Colonic mucosa (tissue), 4 donors: ENCODE data around the gene OPCML. TPM values are rescaled to one million over a fixed set of nuclear protein-coding genes. Genes with fewer than 3 reads are reported as not detected.

Source experiments
- DNase-seq: peaks from one replicate; pipeline ENCODE4 v3.0.0-alpha.2; 2020
- H3K27ac ChIP-seq: fragments of 200-600 bp; one replicate; pipeline ENCODE4 v1.8.0; 2021
- H3K27me3 ChIP-seq: fragments of 200-600 bp; one replicate; pipeline ENCODE4 v1.8.0; 2021
- H3K36me3 ChIP-seq: fragments of 200-600 bp; one replicate; pipeline ENCODE4 v1.8.0; 2021
- H3K4me1 ChIP-seq: fragments of 200-600 bp; one replicate; pipeline ENCODE4 v1.8.0; 2021; ENCODE audit warnings: mild to moderate bottlenecking
- H3K4me3 ChIP-seq: fragments of 200-600 bp; one replicate; pipeline ENCODE4 v1.8.0; 2021
- H3K9ac ChIP-seq, 2 donors: one replicate each; pipeline ENCODE4 v1.7.0; 2013; ENCODE audit warnings: control low read depth in 2 of 2, low read depth in 2 of 2, low read length in 2 of 2
- H3K9me3 ChIP-seq: fragments of 200-600 bp; one replicate; pipeline ENCODE4 v1.8.0; 2021
- intact Hi-C: fragments of 100-400 bp; cut with DNase I; formaldehyde crosslinking; loops from one replicate; pipeline ENCODE4 v1.14.1; 2022
- total RNA-seq, 2 donors: library from RNA; stranded (reverse); fragmentation: NEBNext Ultra II Directional in 1 of 2; extraction: Animal tissue kit (Norgen Biotek cat#: 25700) in 1 of 2; gene quantifications; one replicate each; pipeline ENCODE4 v1.2.1, GENCODE V29; 2021
- TF ChIP-seq, protein P1 (sequence below): fragments of 200-600 bp; IDR thresholded peaks from one replicate; pipeline ENCODE4 v1.8.0; 2022; ENCODE audit warnings: antibody characterized with exemption, mild to moderate bottlenecking
- donor health status: healthy.
- donor health status: DM: no; HTN: no; CAD: no.
- donor health status: DM: no; HTN: no; CAD: no.

Gene OPCML
- total RNA-seq, 2 donors from 2014 or later = 0.08 TPM; not detected in 1

DNA sequence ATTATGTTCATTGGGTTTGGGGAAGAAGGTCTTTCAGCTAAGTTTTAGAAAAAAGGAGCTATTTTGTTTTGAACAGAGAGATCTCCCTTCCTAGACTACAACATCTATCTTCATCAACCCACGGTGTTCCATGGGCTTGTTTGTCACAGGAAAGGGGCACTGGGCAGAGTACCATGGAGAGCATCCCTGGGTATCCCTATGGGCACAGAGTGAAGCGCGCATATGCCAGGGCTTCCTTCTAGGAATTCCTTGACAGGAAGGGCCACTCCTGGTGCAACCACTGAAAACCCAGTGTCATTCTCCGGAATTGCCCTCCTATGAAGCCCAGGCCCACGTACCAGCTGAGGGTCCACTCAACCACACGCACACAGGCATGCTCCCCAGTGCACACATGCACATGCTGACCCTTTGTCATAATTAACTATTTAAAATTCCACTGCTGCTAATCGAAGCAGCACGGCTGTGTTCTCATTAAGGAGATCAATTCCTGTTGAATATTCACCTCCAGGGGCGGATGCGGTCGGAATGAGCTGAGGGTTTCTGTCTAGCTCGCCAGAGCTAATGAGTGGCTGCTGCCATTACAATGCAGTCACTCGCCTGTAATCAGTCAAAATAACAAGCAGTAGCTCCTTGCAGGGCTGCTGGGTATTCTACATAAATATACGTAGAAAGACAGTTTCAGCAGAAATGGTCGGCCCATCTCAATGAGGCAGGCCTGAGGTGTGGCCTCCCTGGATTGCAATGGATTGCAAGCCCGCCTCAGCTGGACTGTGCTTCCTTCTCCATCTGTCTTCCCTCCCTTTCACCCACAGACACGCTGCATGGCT, 512.5 kb downstream of the OPCML start:
- intact Hi-C loops = no loop called here
- Histone ChIP-seq H3K27me3 (no peaks in the 10 kb centered on the region), H3K9me3 (no peaks in the 10 kb centered on the region), H3K9ac (no peak overlapping the region), H3K27ac (no peak overlapping the region), H3K4me3 (no peak overlapping the region), H3K4me1 (no peaks in the 10 kb centered on the region), H3K36me3 (no peaks in the 10 kb centered on the region)
- DNase-seq = no peak
- TF ChIP-seq, protein P1, sequence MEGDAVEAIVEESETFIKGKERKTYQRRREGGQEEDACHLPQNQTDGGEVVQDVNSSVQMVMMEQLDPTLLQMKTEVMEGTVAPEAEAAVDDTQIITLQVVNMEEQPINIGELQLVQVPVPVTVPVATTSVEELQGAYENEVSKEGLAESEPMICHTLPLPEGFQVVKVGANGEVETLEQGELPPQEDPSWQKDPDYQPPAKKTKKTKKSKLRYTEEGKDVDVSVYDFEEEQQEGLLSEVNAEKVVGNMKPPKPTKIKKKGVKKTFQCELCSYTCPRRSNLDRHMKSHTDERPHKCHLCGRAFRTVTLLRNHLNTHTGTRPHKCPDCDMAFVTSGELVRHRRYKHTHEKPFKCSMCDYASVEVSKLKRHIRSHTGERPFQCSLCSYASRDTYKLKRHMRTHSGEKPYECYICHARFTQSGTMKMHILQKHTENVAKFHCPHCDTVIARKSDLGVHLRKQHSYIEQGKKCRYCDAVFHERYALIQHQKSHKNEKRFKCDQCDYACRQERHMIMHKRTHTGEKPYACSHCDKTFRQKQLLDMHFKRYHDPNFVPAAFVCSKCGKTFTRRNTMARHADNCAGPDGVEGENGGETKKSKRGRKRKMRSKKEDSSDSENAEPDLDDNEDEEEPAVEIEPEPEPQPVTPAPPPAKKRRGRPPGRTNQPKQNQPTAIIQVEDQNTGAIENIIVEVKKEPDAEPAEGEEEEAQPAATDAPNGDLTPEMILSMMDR = no peak

DNA sequence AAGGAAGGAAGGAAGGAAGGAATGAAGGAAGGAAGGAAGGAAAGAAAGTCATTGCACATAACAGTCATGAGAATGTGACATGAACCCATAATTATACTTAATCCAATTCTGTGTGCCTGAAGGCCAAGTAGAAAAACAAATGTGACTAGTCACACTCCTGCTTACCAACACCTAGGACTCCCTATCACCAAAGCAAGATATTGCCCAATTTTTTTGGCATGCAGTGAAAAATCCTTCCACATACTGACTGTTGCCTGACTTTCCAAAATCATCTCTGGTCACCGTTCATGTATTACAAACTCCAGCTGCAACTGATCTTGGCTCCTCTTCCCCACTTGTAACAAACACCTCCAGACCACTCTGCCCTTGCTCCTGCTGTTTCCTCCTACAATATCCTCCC, 516.8 kb downstream of the OPCML start:
- intact Hi-C loops = no loop called here
- TF ChIP-seq, protein P1 = no peak
- no peaks in the 10 kb centered on the region for H3K9me3 ChIP-seq
- H3K4me1 ChIP-seq = no peaks in the 10 kb centered on the region
- H3K9ac ChIP-seq = no peak overlapping the region
- no peaks in the 10 kb centered on the region for H3K27me3 ChIP-seq
- no peak overlapping the region for H3K27ac ChIP-seq
- no peak overlapping the region for H3K4me3 ChIP-seq
- H3K36me3 ChIP-seq = no peaks in the 10 kb centered on the region
- DNase-seq = no peak

DNA sequence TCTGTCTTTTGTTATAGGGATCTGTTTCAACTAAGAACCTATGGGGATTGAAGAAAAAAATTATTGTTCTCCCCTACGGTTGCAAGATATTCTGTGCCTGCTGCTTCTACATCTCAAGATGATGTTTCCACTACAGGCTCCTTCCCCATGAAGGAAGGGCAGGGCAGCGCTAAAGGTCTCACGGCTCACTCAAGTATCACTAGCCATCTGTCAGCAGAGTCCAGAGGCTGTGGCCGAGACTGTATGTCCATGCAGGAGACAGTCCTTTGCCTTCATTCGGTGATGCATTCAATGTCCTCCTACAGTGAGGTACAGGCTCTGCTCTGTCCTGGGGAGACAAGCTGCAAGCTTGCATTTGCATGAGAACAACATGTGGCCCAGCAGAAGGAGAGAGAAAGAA, 518.0 kb downstream of the OPCML start:
- no peaks in the 10 kb centered on the region for H3K4me1 ChIP-seq
- intact Hi-C loops = no loop called here
- no peaks in the 10 kb centered on the region for H3K9me3 ChIP-seq
- no peak overlapping the region for H3K9ac ChIP-seq
- no peak overlapping the region for H3K4me3 ChIP-seq
- no peak for DNase-seq
- H3K27me3 ChIP-seq = no peaks in the 10 kb centered on the region
- no peaks in the 10 kb centered on the region for H3K36me3 ChIP-seq
- TF ChIP-seq, protein P1 = no peak
- H3K27ac ChIP-seq = no peak overlapping the region

DNA sequence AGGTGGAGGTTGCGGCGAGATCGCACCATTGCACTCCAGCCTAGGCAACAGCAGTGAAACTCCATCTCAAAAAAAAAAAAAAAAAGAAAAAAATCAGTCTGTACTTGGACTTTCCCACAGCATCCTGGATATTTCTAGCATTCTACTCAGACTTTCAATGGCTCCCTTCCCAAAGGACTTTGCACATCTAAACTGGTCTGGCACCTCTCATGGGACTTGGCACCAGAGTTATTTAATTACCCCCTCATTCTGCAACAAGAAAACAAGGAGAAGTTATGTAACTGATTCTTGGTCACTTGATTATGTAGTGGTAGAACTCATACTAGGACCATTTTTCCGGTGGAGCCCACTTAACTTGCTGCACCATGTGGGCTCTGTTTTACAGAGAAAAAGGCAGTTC, 519.5 kb downstream of the OPCML start:
- intact Hi-C loops = no loop called here
- no peaks in the 10 kb centered on the region for H3K9me3 ChIP-seq
- H3K27ac ChIP-seq = no peak overlapping the region
- DNase-seq = no peak
- TF ChIP-seq, protein P1 = no peak
- H3K4me3 ChIP-seq = no peak overlapping the region
- H3K36me3 ChIP-seq = no peaks in the 10 kb centered on the region
- H3K27me3 ChIP-seq = no peaks in the 10 kb centered on the region
- no peak overlapping the region for H3K9ac ChIP-seq
- H3K4me1 ChIP-seq = no peaks in the 10 kb centered on the region

DNA sequence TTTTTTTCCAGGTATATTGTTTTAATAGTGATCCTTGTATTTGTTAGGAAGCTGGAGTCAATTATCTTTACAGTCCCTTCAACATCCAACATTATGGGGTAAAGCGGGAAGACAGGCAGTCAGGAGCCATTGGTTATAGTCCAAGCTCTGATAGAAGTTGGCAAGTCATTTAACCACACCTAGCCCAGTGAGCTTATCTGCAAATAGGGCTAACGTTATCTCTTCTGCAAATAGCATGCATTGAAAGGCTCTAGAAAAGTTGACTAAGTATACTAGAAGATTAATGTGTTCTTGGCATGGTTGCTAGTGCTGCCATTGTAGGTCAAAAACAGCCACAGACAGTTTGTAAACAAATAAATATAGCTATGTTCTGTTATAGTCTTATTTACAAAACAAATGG, 520.7 kb downstream of the OPCML start:
- H3K4me3 ChIP-seq = no peak overlapping the region
- no peak for DNase-seq
- TF ChIP-seq, protein P1 = no peak
- H3K9me3 ChIP-seq = no peaks in the 10 kb centered on the region
- intact Hi-C loops = no loop called here
- H3K9ac ChIP-seq = no peak overlapping the region
- H3K27ac ChIP-seq = no peak overlapping the region
- H3K4me1 ChIP-seq = no peaks in the 10 kb centered on the region
- no peaks in the 10 kb centered on the region for H3K27me3 ChIP-seq
- H3K36me3 ChIP-seq = no peaks in the 10 kb centered on the region
